ENCODE results near the gene WASL. TPM values are rescaled to one million over a fixed set of nuclear protein-coding genes. Genes with fewer than 3 reads are reported as not detected.

Gene WASL
- total RNA-seq, 3 donors from 2014 or later = 27.8 to 38.3 (median 37.8) TPM

DNA sequence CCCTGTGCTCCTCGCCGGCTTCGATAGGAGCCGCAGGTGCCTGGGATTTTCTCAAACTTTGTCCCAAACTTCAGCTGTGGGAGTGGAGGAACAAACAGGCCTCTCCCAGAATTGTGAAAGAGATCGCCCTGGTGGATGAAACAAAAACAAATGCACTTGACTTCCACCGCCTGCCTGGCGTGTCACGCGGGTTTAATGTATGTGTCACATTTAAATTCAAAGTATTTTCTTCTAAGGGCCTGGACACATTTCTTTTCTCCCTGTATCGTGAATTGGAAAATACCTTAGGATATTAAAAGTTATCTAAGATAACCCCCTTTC, 694 bp upstream of the WASL start:
- Histone ChIP-seq H3K27ac (peak overlapping the region; percentile 98 to 99), H3K4me3 (peak overlapping the region; percentile 82 to 93 (median 90)), H3K4me1 (peaks cover 4 to 19% of the 10 kb centered on the region in 2 donors), H3K36me3 (no peaks in the 10 kb centered on the region), H3K9me3 (no peaks in the 10 kb centered on the region), H3K27me3 (no peaks in the 10 kb centered on the region)
- TF ChIP-seq POLR2A (IDR thresholded peaks at IDR 0.05) = no peak
- TF ChIP-seq CTCF (IDR thresholded peaks at IDR 0.05) = peak in 2 of 3 donors; percentile 6 to 45
- intact Hi-C loops (cut with DNase I; ENCODE audit: low total_unique reads) = no loop called here
- DNase-seq (ENCODE audit: low spot score in 2 of 2) = peak in 1 of 2 donors; percentile 32

DNA sequence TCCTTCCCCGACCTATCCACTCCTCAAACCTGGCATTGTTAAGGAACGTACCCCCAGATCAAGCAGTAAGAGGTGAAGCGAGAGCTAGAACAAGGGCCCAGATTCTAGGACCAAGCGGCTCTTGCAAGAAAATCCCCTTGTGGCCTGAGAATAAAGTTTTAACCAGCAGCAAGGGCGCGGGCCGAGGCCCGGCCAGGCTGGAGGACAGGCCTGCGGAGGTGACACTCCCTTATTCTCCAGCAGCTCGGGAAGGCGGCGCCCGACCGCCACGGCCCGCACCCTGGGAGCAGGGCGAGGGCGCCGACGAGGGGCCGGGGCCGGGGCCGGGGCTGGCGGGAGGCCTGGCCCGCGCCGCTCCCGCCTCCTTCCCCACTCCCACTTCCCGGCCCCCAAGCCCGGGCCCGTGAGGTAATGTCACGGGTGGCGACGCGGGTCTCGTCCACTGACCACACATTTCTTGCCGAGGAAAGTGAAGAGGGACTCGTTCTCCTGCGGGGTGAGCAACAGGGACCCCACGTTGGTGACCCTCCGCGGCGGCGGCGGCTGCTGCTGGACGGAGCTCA, 551 bp downstream of the WASL start:
- peak overlapping the region; percentile 98 to 99 for H3K27ac ChIP-seq
- peak overlapping the region; percentile 82 to 93 (median 90) for H3K4me3 ChIP-seq
- H3K27me3 ChIP-seq = no peaks in the 10 kb centered on the region
- intact Hi-C loops (cut with DNase I; ENCODE audit: low total_unique reads) = no loop called here
- H3K9me3 ChIP-seq = no peaks in the 10 kb centered on the region
- TF ChIP-seq CTCF (IDR thresholded peaks at IDR 0.05) (no peak), POLR2A (IDR thresholded peaks at IDR 0.05) (no peak), POLR2AphosphoS5 (IDR thresholded peaks at IDR 0.05) (no peak)
- peak in 1 of 2 donors; percentile 27 for DNase-seq (ENCODE audit: low spot score in 2 of 2)
- no peaks in the 10 kb centered on the region for H3K36me3 ChIP-seq
- H3K4me1 ChIP-seq = peaks cover 4 to 19% of the 10 kb centered on the region in 2 donors

GRCh38 chr7:123747620-123748141, 1.1 kb downstream of the WASL start:
- DNase-seq (ENCODE audit: low spot score in 2 of 2) = peak; percentile 49 to 65
- no peaks in the 10 kb centered on the region for H3K9me3 ChIP-seq
- intact Hi-C loops (cut with DNase I; ENCODE audit: low total_unique reads) = no loop called here
- peaks cover 4 to 19% of the 10 kb centered on the region in 2 donors for H3K4me1 ChIP-seq
- H3K27me3 ChIP-seq = no peaks in the 10 kb centered on the region
- H3K27ac ChIP-seq = peak overlapping the region; percentile 98 to 99
- H3K36me3 ChIP-seq = no peaks in the 10 kb centered on the region
- TF ChIP-seq CTCF (IDR thresholded peaks at IDR 0.05) (no peak), POLR2AphosphoS5 (IDR thresholded peaks at IDR 0.05) (no peak), POLR2A (IDR thresholded peaks at IDR 0.05) (no peak)
- H3K4me3 ChIP-seq = peak overlapping the region; percentile 82 to 93 (median 90)

DNA sequence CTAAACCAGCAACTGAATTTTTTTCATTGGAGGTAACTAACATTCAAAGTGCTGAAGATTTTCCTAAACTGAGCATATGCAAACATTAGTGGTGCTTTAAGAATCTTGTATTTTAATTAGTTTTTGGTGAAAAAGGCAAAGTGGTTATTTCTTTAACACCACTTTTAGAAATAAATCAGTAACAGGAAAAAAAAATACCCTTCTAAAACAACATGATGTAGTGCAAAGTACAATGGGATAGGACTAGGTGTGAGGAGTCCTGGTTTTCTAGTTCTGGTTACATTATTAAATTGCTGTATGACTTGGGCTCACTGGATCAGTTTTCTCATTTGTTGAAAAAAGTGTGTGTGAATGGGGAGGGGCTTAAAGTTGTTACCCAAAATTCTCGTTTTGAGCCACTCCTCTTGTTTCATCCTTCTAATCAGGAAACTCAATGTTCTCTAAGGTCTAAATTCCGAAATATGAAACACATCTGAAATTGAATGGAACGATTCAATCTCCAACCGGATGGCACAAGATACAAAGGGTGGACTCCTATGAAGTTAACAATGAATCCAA, 1.8 kb downstream of the WASL start:
- intact Hi-C loops (cut with DNase I; ENCODE audit: low total_unique reads) = no loop called here
- Histone ChIP-seq H3K36me3 (no peaks in the 10 kb centered on the region), H3K27me3 (no peaks in the 10 kb centered on the region), H3K4me3 (peak overlapping the region; percentile 82 to 93 (median 90)), H3K4me1 (peaks cover 4 to 19% of the 10 kb centered on the region in 2 donors), H3K9me3 (no peaks in the 10 kb centered on the region), H3K27ac (peak overlapping the region; percentile 98 to 99)
- no peak for DNase-seq (ENCODE audit: low spot score in 2 of 2)
- TF ChIP-seq POLR2AphosphoS5 (IDR thresholded peaks at IDR 0.05) (no peak), POLR2A (IDR thresholded peaks at IDR 0.05) (no peak), CTCF (IDR thresholded peaks at IDR 0.05) (no peak)

GRCh38 chr7:123746055-123746454, 2.7 kb downstream of the WASL start:
- no peak for TF ChIP-seq POLR2AphosphoS5 (IDR thresholded peaks at IDR 0.05)
- TF ChIP-seq POLR2A (IDR thresholded peaks at IDR 0.05) = no peak
- TF ChIP-seq CTCF (IDR thresholded peaks at IDR 0.05) = no peak
- Histone ChIP-seq H3K9me3 (no peaks in the 10 kb centered on the region), H3K36me3 (no peaks in the 10 kb centered on the region), H3K4me1 (peaks cover 4 to 17% of the 10 kb centered on the region in 2 donors), H3K27ac (peak overlapping the region in 1 of 2 donors; percentile 99), H3K27me3 (no peaks in the 10 kb centered on the region), H3K4me3 (peak overlapping the region in 1 of 3 donors; percentile 93)
- no peak for DNase-seq (ENCODE audit: low spot score in 2 of 2)
- intact Hi-C loops (cut with DNase I; ENCODE audit: low total_unique reads) = no loop called here

Data from breast epithelium (tissue), 4 donors.